Transverse colon (tissue), 3 donors: ENCODE measurements around the gene GBF1.

ENCODE experiments used
- CTCF ChIP-seq, 5 experiments: fragments of 200-600 bp in 3 of 5; fragments of 450-650 bp in 2 of 5; sonication (generic) in 3 of 5; IDR thresholded peaks; 1 replicate in 2 of 5; 2 replicates in 3 of 5; pipeline ENCODE4 v1.5.1; 2016 to 2017; ENCODE audit warnings: antibody characterized with exemption in 5 of 5, inconsistent platforms in 3 of 5, mild to moderate bottlenecking in 2 of 5, moderate library complexity in 1 of 5
- POLR2A ChIP-seq: fragments of 450-650 bp; IDR thresholded peaks from one replicate; pipeline ENCODE4 v1.6.1; 2016; ENCODE audit warnings: antibody characterized with exemption, mild to moderate bottlenecking, moderate library complexity

- TF ChIP-seq CTCF (IDR thresholded peaks at IDR 0.05) (no peak), POLR2A (no peak)
These were observed 68.0 kb downstream of the GBF1 start for GRCh38 chr10:102313221-102313896.
